Activated CD8-positive, alpha-beta memory T cell treated with anti-CD3 and anti-CD28 coated beads for 36 hours (primary cell): ENCODE results near the gene CASQ1. TPM values are rescaled to one million over a fixed set of nuclear protein-coding genes. Genes with fewer than 3 reads are reported as not detected.

Source experiments
- CTCF ChIA-PET: fragments of 350-600 bp; sonication (Branson Sonifier 250); formaldehyde crosslinking; loops from one replicate; lab custom pipeline; 2021; ENCODE audit warnings: antibody characterized with exemption; lab: Charles Lee
- POLR2A ChIA-PET: fragments of 350-600 bp; sonication (Branson Sonifier 250); formaldehyde crosslinking; loops from one replicate; lab custom pipeline; 2021; ENCODE audit warnings: antibody characterized with exemption; lab: Charles Lee
- total RNA-seq, 2 experiments: library from RNA; stranded (reverse); gene quantifications; one replicate each; pipeline ENCODE4 v1.2.3, GENCODE V29; 2021

Gene CASQ1
- total RNA-seq, 2 experiments from 2014 or later = not detected

- CTCF ChIA-PET = interaction anchor here (1.0 to 2.2 kb wide), 3 partner anchors 23 to 154 kb away, joined by 3 to 5 read pairs (median 3); partner anchors contain the start of gene DCAF8
- POLR2A ChIA-PET = no interaction called here
These were observed 49.4 kb downstream of the CASQ1 start for GRCh38 chr1:160239582-160240299.

GRCh38 chr1:160243767-160244166, 53.4 kb downstream of the CASQ1 start:
- ChIA-PET POLR2A (interaction anchor here (0.6 kb wide), 1 partner anchor 142 kb away, joined by 9 read pairs; no protein-coding TSS in a partner anchor), CTCF (interaction anchor here (0.7 to 2.2 kb wide), 6 partner anchors 9 to 75 kb away, joined by 3 to 9 read pairs (median 4); no protein-coding TSS in a partner anchor)

- ChIA-PET POLR2A (no interaction called here), CTCF (interaction anchor here (0.6 to 2.2 kb wide), 6 partner anchors 8 to 746 kb away, joined by 3 to 9 read pairs (median 4); no protein-coding TSS in a partner anchor)
These were observed 53.8 kb downstream of the CASQ1 start for GRCh38 chr1:160244209-160244608.

GRCh38 chr1:160245434-160245833, 55.1 kb downstream of the CASQ1 start:
- CTCF ChIA-PET = no interaction called here
- POLR2A ChIA-PET = no interaction called here

- CTCF ChIA-PET = no interaction called here
These were observed 56.7 kb downstream of the CASQ1 start for GRCh38 chr1:160247053-160247452.

GRCh38 chr1:160251011-160251410, 60.6 kb downstream of the CASQ1 start:
- ChIA-PET POLR2A (no interaction called here), CTCF (interaction anchor here (1.3 to 2.3 kb wide), 7 partner anchors 11 to 165 kb away, joined by 3 to 18 read pairs (median 4); partner anchors contain the start of genes CASQ1 and DCAF8)

More at GRCh38 chr1:160247053-160247452, 56.7 kb downstream of the CASQ1 start:
- POLR2A ChIA-PET = no interaction called here

Other genes with a start within 250 kb of the CASQ1 start
- under 1 TPM in 1 of 2 experiments, not detected in 1; 0.06 TPM for gene IGSF9, start 245.0 kb upstream of the CASQ1 start, total RNA-seq
- gene SLAMF9, start 236.3 kb upstream of the CASQ1 start, total RNA-seq = not detected
- 1 to 10 TPM; 6.2 to 6.5 TPM for gene PIGM, start 158.6 kb upstream of the CASQ1 start, total RNA-seq
- gene KCNJ10, start 120.4 kb upstream of the CASQ1 start, total RNA-seq = not detected
- not detected for gene KCNJ9, start 109.0 kb upstream of the CASQ1 start, total RNA-seq
- 10 to 100 TPM; 43.8 to 45.7 TPM for gene IGSF8, start 92.0 kb upstream of the CASQ1 start, total RNA-seq
- gene ATP1A2, start 74.8 kb upstream of the CASQ1 start, total RNA-seq = not detected
- not detected for gene ATP1A4, start 39.0 kb upstream of the CASQ1 start, total RNA-seq
- gene PEA15, start 14.8 kb downstream of the CASQ1 start, total RNA-seq = 10 to 100 TPM; 78.4 to 81.3 TPM
- gene DCAF8, start 72.0 kb downstream of the CASQ1 start, total RNA-seq = 10 to 100 TPM; 96.7 to 99.1 TPM
- 10 to 100 TPM; 57.0 to 58.1 TPM for gene PEX19, start 94.6 kb downstream of the CASQ1 start, total RNA-seq
- 100 to 1,000 TPM; 127 to 130 TPM for gene COPA, start 152.7 kb downstream of the CASQ1 start, total RNA-seq
- 10 to 100 TPM; 58.0 to 58.4 TPM for gene NCSTN, start 152.8 kb downstream of the CASQ1 start, total RNA-seq
- under 1 TPM; 0.46 to 0.59 TPM for gene NHLH1, start 176.5 kb downstream of the CASQ1 start, total RNA-seq
- gene VANGL2, start 210.0 kb downstream of the CASQ1 start, total RNA-seq = under 1 TPM; 0.04 to 0.06 TPM